H1 (cell line): ENCODE results near the gene SFXN2. TPM values are rescaled to one million over a fixed set of nuclear protein-coding genes. Genes with fewer than 3 reads are reported as not detected.

Experiments used
- CTCF ChIA-PET: fragments of 300-600 bp; sonication (Branson Sonifier 250); formaldehyde crosslinking; loops from one replicate; lab custom pipeline; 2021; ENCODE audit not compliant: partially characterized antibody; lab: Charles Lee
- POLR2A ChIA-PET: fragments of 300-600 bp; sonication (Branson Sonifier 250); formaldehyde crosslinking; loops from one replicate; lab custom pipeline; 2021; ENCODE audit warnings: inconsistent platforms; ENCODE audit not compliant: partially characterized antibody; lab: Charles Lee
- DNase-seq, 2 experiments: peaks; one replicate each; pipeline versions ENCODE4 v3.0.0 to v3.0.0-alpha.2; 2010 to 2022; ENCODE audit warnings: low spot score in 2 of 2, low read depth in 1 of 2, mixed read lengths in 1 of 2
- FAIRE-seq: peaks from 2 replicates; lab custom pipeline; 2011; peaks lifted over from hg19 to GRCh38; lab: Jason Lieb, UNC
- H2AFZ ChIP-seq: 2 replicates; pipeline ENCODE4 v1.8.1; 2012; ENCODE audit warnings: low read length, inconsistent platforms
- H2AK5ac ChIP-seq: 2 replicates; pipeline ENCODE4 v1.6.1; 2013; ENCODE audit warnings: low read depth, low read length
- H2BK120ac ChIP-seq: replicated peaks from 2 replicates; pipeline ENCODE3; 2013; ENCODE audit warnings: low read depth, low read length, inconsistent platforms
- H2BK12ac ChIP-seq: 2 replicates; pipeline ENCODE4 v1.6.1; 2013; ENCODE audit warnings: low read depth, low read length
- H2BK15ac ChIP-seq: 2 replicates; pipeline ENCODE4 v1.6.1; 2013; ENCODE audit warnings: low read length
- H2BK20ac ChIP-seq: 2 replicates; pipeline ENCODE4 v1.6.1; 2013; ENCODE audit warnings: low read length
- H2BK5ac ChIP-seq: 2 replicates; pipeline ENCODE4 v1.6.1; 2013; ENCODE audit warnings: low read depth, low read length
- H3K14ac ChIP-seq: 2 replicates; pipeline ENCODE4 v1.6.1; 2013; ENCODE audit warnings: inconsistent platforms; ENCODE audit not compliant: insufficient read length
- H3K18ac ChIP-seq: 2 replicates; pipeline ENCODE4 v1.6.1; 2013; ENCODE audit warnings: low read length; ENCODE audit errors: extremely low read depth
- H3K23ac ChIP-seq: 2 replicates; pipeline ENCODE4 v1.6.1; 2013; ENCODE audit warnings: inconsistent platforms; ENCODE audit not compliant: insufficient read length
- H3K23me2 ChIP-seq: 2 replicates; pipeline ENCODE4 v1.6.1; 2013; ENCODE audit warnings: low read depth, low read length
- H3K27ac ChIP-seq: 2 replicates; pipeline ENCODE4 v1.6.1; 2011; ENCODE audit warnings: low read depth, low read length, inconsistent platforms
- H3K27me3 ChIP-seq, 4 experiments: replicated peaks in 1 of 4; 1 replicate in 1 of 4; 2 replicates in 3 of 4; pipeline versions ENCODE4 v1.6.1 to v1.8.1; 2011 to 2013; ENCODE audit warnings: low read length in 3 of 4, mild to moderate bottlenecking in 3 of 4, inconsistent platforms in 2 of 4, mixed read lengths in 2 of 4, moderate library complexity in 1 of 4; ENCODE audit not compliant: control insufficient read depth in 3 of 4, insufficient read depth in 3 of 4; ENCODE audit errors: extremely low read depth in 1 of 4
- H3K36me3 ChIP-seq, 4 experiments: 2 replicates each; pipeline versions ENCODE4 v1.6.1 to v1.8.1; 2011 to 2013; ENCODE audit warnings: mild to moderate bottlenecking in 4 of 4, low read length in 3 of 4, moderate library complexity in 2 of 4, control low read depth in 1 of 4, inconsistent platforms in 1 of 4; ENCODE audit not compliant: insufficient read depth in 4 of 4, control insufficient read depth in 2 of 4
- H3K4ac ChIP-seq: replicated peaks from 2 replicates; pipeline ENCODE3; 2013; ENCODE audit warnings: low read length, low read depth, mixed read lengths, inconsistent platforms; ENCODE audit not compliant: insufficient read length
- H3K4me1 ChIP-seq, 4 experiments: replicated peaks in 1 of 4; 1 replicate in 1 of 4; 2 replicates in 3 of 4; pipeline versions ENCODE4 v1.6.1 to v1.8.1; 2011 to 2013; ENCODE audit warnings: low read length in 3 of 4, inconsistent platforms in 2 of 4, mixed read lengths in 1 of 4; ENCODE audit not compliant: insufficient read depth in 4 of 4, control insufficient read depth in 3 of 4
- H3K4me2 ChIP-seq, 2 experiments: 2 replicates each; pipeline versions ENCODE4 v1.6.1 to v1.8.1; 2011 to 2013; ENCODE audit warnings: low read depth in 2 of 2, low read length in 2 of 2, control low read depth in 1 of 2, inconsistent platforms in 1 of 2, mild to moderate bottlenecking in 1 of 2; ENCODE audit not compliant: insufficient read depth in 1 of 2
- H3K4me3 ChIP-seq, 4 experiments: fragments of 200-600, 300-600 bp in 1 of 4; sonication (generic), shearing (Covaris generic), sonication (Bioruptor Twin) in 1 of 4; 2 replicates each; pipeline versions ENCODE4 v1.5.1 to v1.8.1; 2011 to 2016; ENCODE audit warnings: low read length in 4 of 4, low read depth in 3 of 4, control low read depth in 2 of 4, inconsistent platforms in 2 of 4, mild to moderate bottlenecking in 2 of 4, mixed read lengths in 1 of 4, moderate library complexity in 1 of 4; ENCODE audit not compliant: insufficient read depth in 2 of 4; ENCODE audit errors: extremely low read depth in 1 of 4
- H3K56ac ChIP-seq: replicated peaks from 2 replicates; pipeline ENCODE3; 2013; ENCODE audit warnings: low read depth, mild to moderate bottlenecking, mixed read lengths, low read length, inconsistent platforms; ENCODE audit not compliant: insufficient read length
- H3K79me1 ChIP-seq: 2 replicates; pipeline ENCODE4 v1.6.1; 2013; ENCODE audit warnings: low read depth, low read length, control low read depth
- H3K79me2 ChIP-seq, 2 experiments: 2 replicates each; pipeline versions ENCODE4 v1.6.1 to v1.8.1; 2012 to 2013; ENCODE audit warnings: low read length in 2 of 2, mild to moderate bottlenecking in 2 of 2, inconsistent platforms in 1 of 2; ENCODE audit not compliant: insufficient read depth in 2 of 2, control insufficient read depth in 1 of 2
- H3K9ac ChIP-seq, 4 experiments: replicated peaks in 1 of 4; 1 replicate in 1 of 4; 2 replicates in 3 of 4; pipeline versions ENCODE4 v1.6.1 to v1.8.1; 2011 to 2013; ENCODE audit warnings: low read depth in 3 of 4, low read length in 3 of 4, control low read depth in 2 of 4, mild to moderate bottlenecking in 2 of 4, moderate library complexity in 2 of 4, inconsistent platforms in 1 of 4; ENCODE audit errors: extremely low read depth in 1 of 4
- H3K9me3 ChIP-seq, 2 experiments: 2 replicates each; pipeline versions ENCODE4 v1.6.1 to v1.8.1; 2012 to 2013; ENCODE audit warnings: mild to moderate bottlenecking in 2 of 2, moderate library complexity in 2 of 2, control low read depth in 1 of 2, inconsistent platforms in 1 of 2, low read depth in 1 of 2, low read length in 1 of 2, mixed read lengths in 1 of 2; ENCODE audit not compliant: insufficient read depth in 2 of 2
- H4K20me1 ChIP-seq, 2 experiments: replicated peaks in 1 of 2; 2 replicates each; pipeline versions ENCODE3 to v1.8.1; 2011 to 2013; ENCODE audit warnings: inconsistent platforms in 2 of 2, low read length in 2 of 2, mild to moderate bottlenecking in 1 of 2; ENCODE audit not compliant: insufficient read depth in 2 of 2, control insufficient read depth in 1 of 2
- H4K5ac ChIP-seq: 2 replicates; pipeline ENCODE4 v1.6.1; 2013; ENCODE audit warnings: low read length, low read depth, mixed read lengths, inconsistent platforms; ENCODE audit not compliant: insufficient read length
- H4K8ac ChIP-seq: 2 replicates; pipeline ENCODE4 v1.8.0; 2013; ENCODE audit warnings: mild to moderate bottlenecking, moderate library complexity, low read length, inconsistent platforms; ENCODE audit not compliant: insufficient read depth; ENCODE audit errors: extremely low read depth
- H4K91ac ChIP-seq: replicated peaks from 2 replicates; pipeline ENCODE3; 2013; ENCODE audit warnings: low read length, mixed read lengths, inconsistent platforms; ENCODE audit not compliant: insufficient read length
- EZH2 ChIP-seq: fragments of 200-600 bp; sonication (generic); IDR thresholded peaks from 2 replicates; pipeline ENCODE4 v1.7.1; 2012; ENCODE audit warnings: low read depth, mild to moderate bottlenecking, moderate library complexity, low read length, inconsistent platforms; ENCODE audit not compliant: severe bottlenecking
- TCF12 ChIP-seq: IDR thresholded peaks from 2 replicates; pipeline ENCODE4 v1.6.1; 2011; ENCODE audit warnings: low read depth, mild to moderate bottlenecking, low read length
- WGBS, 2 experiments: shearing (Covaris generic) in 1 of 2; methylation state at CpG; one replicate each; pipeline versions ENCODE4 v1.1.6 to v1.1.7; 2013 to 2015; ENCODE audit warnings: low lambda C conversion rate in 2 of 2, mixed read lengths in 2 of 2, inconsistent platforms in 1 of 2, low coverage in 1 of 2, missing lambda C conversion rate in 1 of 2; ENCODE audit not compliant: insufficient replicate concordance in 2 of 2, insufficient coverage in 1 of 2, insufficient read length in 1 of 2; ENCODE audit errors: extremely low coverage in 1 of 2, missing lambda C conversion rate in 1 of 2; 5-methylcytosine and 5-hydroxymethylcytosine counted together
- polyA plus RNA-seq, 7 experiments: library from polyadenylated mRNA; depleted of rRNA in 3 of 7; stranded (reverse) in 5 of 7; unstranded in 2 of 7; fragments of >200 nt in 5 of 7; fragments of 200-250 nt in 2 of 7; gene quantifications; 1 replicate in 5 of 7; 2 replicates in 1 of 7; 4 replicates in 1 of 7; pipeline versions ENCODE4 v1.2.1 to v1.2.3, GENCODE V29; 2011 to 2013; ENCODE audit warnings: missing spikeins in 2 of 7, mixed read lengths in 2 of 7
- total RNA-seq: library from RNA; stranded (reverse); fragmentation: NEBNext Ultra II Directional; extraction: Animal tissue kit (Norgen Biotek cat#: 25700); gene quantifications from 2 replicates; pipeline ENCODE4 v1.2.1, GENCODE V29; 2021

SFXN2 gene
- total and polyA plus RNA-seq, 2 of the 8 experiments (the other 6 are each of a cell fraction or from before 2014, with no cell fraction given), result 20.5 to 23.5 TPM

GRCh38 chr10:102678068-102678400 lies 36.4 kb upstream of the SFXN2 start:
- Histone ChIP-seq H3K9ac (no peak overlapping the region), H3K27me3 (no peaks in the 10 kb centered on the region), H3K9me3 (no peaks in the 10 kb centered on the region), H2BK120ac (no peak overlapping the region), H4K5ac (no peak overlapping the region), H3K36me3 (0 out of 8 replicates have a peak, but pooled peaks cover 0 to 3% (median 0%) of the 10 kb centered on the region in 4 experiments), H3K4me3 (peak overlapping the region in 1 of 4 experiments; percentile 43; a peak in 1 of 8 replicates), H4K20me1 (no peaks in the 10 kb centered on the region), H3K4ac (no peak overlapping the region), H3K23me2 (no peaks in the 10 kb centered on the region), H3K4me1 (peaks cover 25 to 47% (median 26%) of the 10 kb centered on the region in 4 experiments), H3K56ac (no peak overlapping the region), H3K23ac (no peak overlapping the region), H3K27ac (no peak overlapping the region), H3K79me1 (no peaks in the 10 kb centered on the region), H2BK20ac (no peak overlapping the region), H3K79me2 (no peaks in the 10 kb centered on the region), H3K4me2 (peak overlapping the region; percentile 2 to 62; a peak in 3 of 4 replicates), H3K18ac (no peak overlapping the region), H2BK5ac (no peak overlapping the region), H2BK12ac (no peak overlapping the region), H2AFZ (no peak overlapping the region), H4K91ac (no peak overlapping the region), H2BK15ac (no peak overlapping the region), H2AK5ac (no peak overlapping the region), H3K14ac (no peak overlapping the region), H4K8ac (no peak overlapping the region)
- 0 out of 2 replicates have a peak, but pooled peaks have one; percentile 47 for TF ChIP-seq TCF12
- no peak for TF ChIP-seq EZH2
- DNase-seq (no peak), FAIRE-seq (no peak)
- ChIA-PET CTCF (interaction anchor here (0.6 to 13.0 kb wide), 21 partner anchors 9 to 386 kb away, joined by 3 to 102 read pairs (median 8); partner anchors contain the start of genes ARL3, SFXN2 and TRIM8), POLR2A (interaction anchor here (0.6 to 2.6 kb wide), 8 partner anchors 10 to 515 kb away, joined by 3 to 16 read pairs (median 6); partner anchors contain the start of genes ARL3, NT5C2, SFXN2 and TRIM8)
- 66% methylated on average over 9 of the region's 9 CpGs; no CpG with 5 or more reads in 1 of the 2 experiments for WGBS, 2 experiments
